HEK293 (cell line): ENCODE data around the gene CYP11A1.
A peak's percentile ranks its signal among the peaks of the same experiment; 100 is the strongest.

ENCODE experiments used
- CTCF ChIA-PET: fragments of 350-600 bp; formaldehyde crosslinking; extraction: SDS; loops from one replicate; lab custom pipeline; 2021; ENCODE audit warnings: antibody characterized with exemption; lab: Yijun Ruan, JAX
- POLR2A ChIA-PET: fragments of 300-600 bp; formaldehyde crosslinking; extraction: SDS; loops from one replicate; lab custom pipeline; 2020; ENCODE audit warnings: antibody characterized with exemption, inconsistent platforms; lab: Yijun Ruan, JAX
- H3K27ac ChIP-seq: fragments of 200-500 bp; sonication (Bioruptor generic); 2 replicates; pipeline ENCODE4 v1.5.1; 2014; ENCODE audit warnings: low read depth, low read length, control low read depth, inconsistent platforms; ENCODE audit errors: extremely low read depth
- H3K36me3 ChIP-seq, 2 experiments: fragments of 200-500 bp in 1 of 2; sonication (Bioruptor generic) in 1 of 2; 1 replicate in 1 of 2; 2 replicates in 1 of 2; pipeline ENCODE4 v1.5.1; 2014 to 2017; ENCODE audit warnings: inconsistent platforms in 2 of 2, low read length in 2 of 2; ENCODE audit not compliant: control insufficient read depth in 2 of 2, insufficient read depth in 1 of 2
- H3K4me1 ChIP-seq: fragments of 200-500 bp; sonication (Bioruptor generic); 2 replicates; pipeline ENCODE4 v1.5.1; 2014; ENCODE audit warnings: mild to moderate bottlenecking, low read length, inconsistent platforms; ENCODE audit not compliant: control insufficient read depth, insufficient read depth
- H3K4me3 ChIP-seq: 2 replicates; pipeline ENCODE4 v1.5.1; 2011; ENCODE audit warnings: low read depth, mild to moderate bottlenecking, control low read depth, low read length, moderate library complexity
- H3K9me3 ChIP-seq: fragments of 200-500 bp; sonication (Bioruptor generic); 2 replicates; pipeline ENCODE4 v1.5.1; 2014; ENCODE audit warnings: low read depth, low read length, inconsistent platforms; ENCODE audit not compliant: control insufficient read depth, insufficient read depth
- GLI2 ChIP-seq: fragments of 450-650 bp; formaldehyde crosslinking; IDR thresholded peaks from 2 replicates; pipeline ENCODE4; 2017; ENCODE audit warnings: missing biosample characterization, missing genetic modification characterization, low read depth, borderline replicate concordance
- HOXA7 ChIP-seq: sonication (generic); formaldehyde crosslinking; IDR thresholded peaks from 2 replicates; pipeline ENCODE4 v1.8.1; 2022; ENCODE audit warnings: missing genetic modification reagents, borderline replicate concordance
- KLF10 ChIP-seq: fragments of 450-650 bp; IDR thresholded peaks from 2 replicates; pipeline ENCODE4 v1.5.1; 2018; ENCODE audit warnings: missing biosample characterization, mild to moderate bottlenecking, missing genetic modification characterization
- KLF17 ChIP-seq: fragments of 450-650 bp; formaldehyde crosslinking; IDR thresholded peaks from 2 replicates; pipeline ENCODE4 v1.5.1; 2016; ENCODE audit warnings: missing biosample characterization, missing genetic modification characterization
- MZF1 ChIP-seq: fragments of 450-650 bp; formaldehyde crosslinking; IDR thresholded peaks from 2 replicates; pipeline ENCODE4 v1.5.1; 2017; ENCODE audit warnings: missing biosample characterization, missing genetic modification characterization, borderline replicate concordance
- ZIC2 ChIP-seq: fragments of 450-650 bp; formaldehyde crosslinking; IDR thresholded peaks from 2 replicates; pipeline ENCODE4 v1.5.1; 2016; ENCODE audit warnings: missing biosample characterization, missing genetic modification characterization
- ZNF140 ChIP-seq: fragments of 450-650 bp; formaldehyde crosslinking; IDR thresholded peaks from 2 replicates; pipeline ENCODE4 v1.5.1; 2016; ENCODE audit warnings: missing biosample characterization, missing genetic modification characterization
- ZNF18 ChIP-seq: fragments of 450-650 bp; formaldehyde crosslinking; IDR thresholded peaks from 2 replicates; pipeline ENCODE4 v1.5.1; 2016; ENCODE audit warnings: missing biosample characterization, missing genetic modification characterization
- ZNF184 ChIP-seq: fragments of 450-650 bp; IDR thresholded peaks from 2 replicates; pipeline ENCODE4 v1.5.1; 2018; ENCODE audit warnings: missing biosample characterization, mild to moderate bottlenecking, missing genetic modification characterization
- ZNF530 ChIP-seq: fragments of 450-650 bp; formaldehyde crosslinking; IDR thresholded peaks from 2 replicates; pipeline ENCODE4 v1.5.1; 2016; ENCODE audit warnings: low read depth, missing biosample characterization, missing genetic modification characterization
- ZNF596 ChIP-seq: fragments of 450-650 bp; IDR thresholded peaks from 2 replicates; pipeline ENCODE4 v1.5.0; 2018; ENCODE audit warnings: missing biosample characterization, mild to moderate bottlenecking, missing genetic modification characterization, moderate library complexity
- ZNF610 ChIP-seq: fragments of 450-650 bp; formaldehyde crosslinking; IDR thresholded peaks from 2 replicates; pipeline ENCODE4 v1.5.1; 2016; ENCODE audit warnings: missing biosample characterization, missing genetic modification characterization, borderline replicate concordance
- ZNF645 ChIP-seq: fragments of 450-650 bp; formaldehyde crosslinking; IDR thresholded peaks from 2 replicates; pipeline ENCODE4; 2016; ENCODE audit warnings: missing biosample characterization, missing genetic modification characterization
- ZNF768 ChIP-seq: fragments of 450-650 bp; formaldehyde crosslinking; IDR thresholded peaks from 2 replicates; pipeline ENCODE4 v1.5.1; 2018; ENCODE audit warnings: missing biosample characterization, mild to moderate bottlenecking, missing genetic modification characterization
- ZNF843 ChIP-seq: fragments of 450-650 bp; formaldehyde crosslinking; IDR thresholded peaks from 2 replicates; pipeline ENCODE4 v1.5.1; 2016; ENCODE audit warnings: missing biosample characterization, missing genetic modification characterization
- ZSCAN30 ChIP-seq: fragments of 450-650 bp; IDR thresholded peaks from 2 replicates; pipeline ENCODE4 v1.5.1; 2018; ENCODE audit warnings: missing biosample characterization, mild to moderate bottlenecking, missing genetic modification characterization, moderate library complexity

Gene CYP11A1

GRCh38 chr15:74337607-74338211 lies 29.7 kb downstream of the CYP11A1 start:
- POLR2A ChIA-PET: no interaction called here
- H3K9me3 ChIP-seq: no peaks in the 10 kb centered on the region
- no peak overlapping the region for H3K27ac ChIP-seq
- TF ChIP-seq HOXA7 (CRISPR knock-in tag) (no peak), ZIC2 (tag by site-specific recombination) (peak; percentile 100)
- H3K4me3 ChIP-seq: no peak overlapping the region
- no peaks in the 10 kb centered on the region for H3K4me1 ChIP-seq
- H3K36me3 ChIP-seq: no peaks in the 10 kb centered on the region
- CTCF ChIA-PET: interaction anchor here (0.6 to 3.1 kb wide), 2 partner anchors 17 to 415 kb away, joined by 3 to 14 read pairs; no protein-coding TSS in a partner anchor

- no peak for TF ChIP-seq ZNF530 (tag by site-specific recombination)
- no peak for TF ChIP-seq ZNF610 (tag by site-specific recombination)
- TF ChIP-seq GLI2 (tag by site-specific recombination): no peak
- TF ChIP-seq KLF17 (tag by site-specific recombination): no peak
- TF ChIP-seq ZNF18 (tag by site-specific recombination): no peak
- no peak for TF ChIP-seq ZNF184
- no peak for TF ChIP-seq ZNF140 (tag by site-specific recombination)
- no peak for TF ChIP-seq ZNF645 (tag by site-specific recombination)
- TF ChIP-seq KLF10: no peak
- no peak for TF ChIP-seq ZNF843
- TF ChIP-seq HOXA7 (CRISPR knock-in tag): no peak
- no peak for TF ChIP-seq ZNF596
- no peak for TF ChIP-seq ZSCAN30 (tag by site-specific recombination)
- Histone ChIP-seq H3K36me3 (no peaks in the 10 kb centered on the region), H3K27ac (no peak overlapping the region), H3K4me3 (no peak overlapping the region), H3K4me1 (no peaks in the 10 kb centered on the region), H3K9me3 (no peaks in the 10 kb centered on the region)
- CTCF ChIA-PET: interaction anchor here (0.6 to 3.1 kb wide), 3 partner anchors 15 to 414 kb away, joined by 3 to 14 read pairs (median 5); no protein-coding TSS in a partner anchor
- POLR2A ChIA-PET: no interaction called here
Observed at GRCh38 chr15:74337146-74337545, 30.3 kb downstream of the CYP11A1 start.

GRCh38 chr15:74336061-74337005 lies 31.1 kb downstream of the CYP11A1 start:
- no peaks in the 10 kb centered on the region for H3K9me3 ChIP-seq
- peak; percentile 72; the same call in 1 of the 2 replicates for TF ChIP-seq ZNF768
- TF ChIP-seq MZF1 (tag by site-specific recombination): no peak
- H3K4me1 ChIP-seq: no peaks in the 10 kb centered on the region
- ChIA-PET CTCF (interaction anchor here (1.1 to 3.1 kb wide), 3 partner anchors 14 to 281 kb away, joined by 3 to 14 read pairs (median 5); no protein-coding TSS in a partner anchor), POLR2A (no interaction called here)
- H3K27ac ChIP-seq: no peak overlapping the region
- no peak overlapping the region for H3K4me3 ChIP-seq
- H3K36me3 ChIP-seq: no peaks in the 10 kb centered on the region
